SU-DHL-6 (cell line): ENCODE measurements around the gene SRA1.

Experiments
- H2AFZ ChIP-seq: fragments of 200-600 bp; sonication (generic); 2 replicates; pipeline ENCODE4 v1.6.1; 2014; ENCODE audit warnings: low read depth, mild to moderate bottlenecking, moderate library complexity, mixed read lengths, antibody characterized with exemption, low read length; ENCODE audit not compliant: severe bottlenecking
- H3F3A ChIP-seq: fragments of 200-600 bp; shearing (Covaris generic); 2 replicates; pipeline ENCODE4 v1.6.0; 2016; ENCODE audit warnings: antibody characterized with exemption, mild to moderate bottlenecking; ENCODE audit not compliant: insufficient read depth
- H3K27ac ChIP-seq: fragments of 200-600 bp; sonication (generic); 2 replicates; pipeline ENCODE4 v1.5.1; 2016; ENCODE audit warnings: low read depth, mild to moderate bottlenecking, low read length, moderate library complexity, mixed read lengths
- H3K27me3 ChIP-seq: fragments of 200-600 bp; sonication (generic), shearing (Covaris generic); 2 replicates; pipeline ENCODE4 v1.6.0; 2014; ENCODE audit warnings: mild to moderate bottlenecking, low read length
- H3K36me3 ChIP-seq: fragments of 200-600 bp; sonication (generic); 2 replicates; pipeline ENCODE4 v1.6.1; 2014; ENCODE audit warnings: mild to moderate bottlenecking, low read length, mixed read lengths
- H3K4me2 ChIP-seq: fragments of 300-600, 200-600 bp; shearing (Covaris generic), sonication (generic); 2 replicates; pipeline ENCODE4 v1.6.0; 2014; ENCODE audit warnings: low read length, low read depth, mild to moderate bottlenecking; ENCODE audit not compliant: poor library complexity, severe bottlenecking
- H3K4me3 ChIP-seq: fragments of 200-600 bp; sonication (generic); 2 replicates; pipeline ENCODE4 v1.5.1; 2014; ENCODE audit warnings: antibody characterized with exemption, low read length, mild to moderate bottlenecking, mixed read lengths; ENCODE audit not compliant: insufficient read depth, poor library complexity, severe bottlenecking
- H3K79me2 ChIP-seq: fragments of 200-600 bp; sonication (generic); 2 replicates; pipeline ENCODE4 v1.6.1; 2014; ENCODE audit warnings: mild to moderate bottlenecking, low read length, moderate library complexity; ENCODE audit not compliant: insufficient read depth
- H3K9ac ChIP-seq: fragments of 200-600 bp; sonication (generic); 2 replicates; pipeline ENCODE4 v1.7.0; 2014; ENCODE audit warnings: mild to moderate bottlenecking, low read length
- H3K9me2 ChIP-seq: fragments of 200-600 bp; sonication (generic); replicated peaks from 2 replicates; pipeline ENCODE4 v1.6.1; 2014; ENCODE audit warnings: low read length; ENCODE audit not compliant: insufficient read depth
- H3K9me3 ChIP-seq: fragments of 200-600 bp; sonication (generic); 2 replicates; pipeline ENCODE4 v1.6.1; 2014; ENCODE audit warnings: low read length, mixed read lengths; ENCODE audit not compliant: insufficient read depth
- H4K20me1 ChIP-seq: fragments of 200-600 bp; sonication (generic); 2 replicates; pipeline ENCODE4 v1.6.1; 2014; ENCODE audit warnings: low read depth, mild to moderate bottlenecking, antibody characterized with exemption, low read length, moderate library complexity, mixed read lengths
- EZH2phosphoT487 ChIP-seq: fragments of 200-600 bp; sonication (generic), shearing (Covaris generic); conservative IDR thresholded peaks from 2 replicates; pipeline ENCODE4 v1.6.1; 2018; ENCODE audit warnings: mild to moderate bottlenecking, antibody characterized with exemption, low read length, moderate library complexity, mixed read lengths
- TF ChIP-seq, protein P1 (sequence below): fragments of 200-600 bp; sonication (generic); IDR thresholded peaks from one replicate; pipeline ENCODE4 v1.5.1; 2017; ENCODE audit warnings: antibody characterized with exemption, mild to moderate bottlenecking, low read length, moderate library complexity; ENCODE audit not compliant: insufficient read depth, poor library complexity, severe bottlenecking

Gene SRA1

DNA sequence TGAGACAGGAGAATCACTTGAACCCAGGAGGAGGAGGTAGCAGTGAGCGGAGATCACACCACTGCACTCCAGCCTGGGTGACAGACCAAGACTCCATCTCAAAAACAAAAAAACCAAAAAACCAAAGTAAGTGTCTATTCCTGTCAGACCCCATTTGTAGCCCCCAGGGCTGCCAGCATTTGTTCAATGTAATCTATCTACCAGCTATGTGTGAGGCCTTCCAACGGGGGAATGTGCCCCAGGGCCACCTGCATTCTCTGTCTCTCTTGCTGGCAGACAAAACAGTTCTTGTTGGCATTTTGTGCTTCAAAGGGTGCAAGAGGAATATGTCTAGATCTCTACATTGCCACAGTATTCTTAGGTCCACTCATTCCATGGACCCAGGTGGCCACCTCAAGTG is 41.6 kb upstream of the SRA1 start:
- Histone ChIP-seq H3F3A (no peaks in the 10 kb centered on the region), H3K27ac (no peak overlapping the region), H3K9ac (no peak overlapping the region), H3K79me2 (no peaks in the 10 kb centered on the region), H3K36me3 (no peaks in the 10 kb centered on the region), H3K4me3 (no peak overlapping the region), H4K20me1 (no peaks in the 10 kb centered on the region), H2AFZ (no peak overlapping the region), H3K9me3 (no peaks in the 10 kb centered on the region), H3K4me2 (no peak overlapping the region), H3K27me3 (no peaks in the 10 kb centered on the region), H3K9me2 (no peaks in the 10 kb centered on the region)
- no peak for TF ChIP-seq EZH2phosphoT487
- TF ChIP-seq, protein P1, sequence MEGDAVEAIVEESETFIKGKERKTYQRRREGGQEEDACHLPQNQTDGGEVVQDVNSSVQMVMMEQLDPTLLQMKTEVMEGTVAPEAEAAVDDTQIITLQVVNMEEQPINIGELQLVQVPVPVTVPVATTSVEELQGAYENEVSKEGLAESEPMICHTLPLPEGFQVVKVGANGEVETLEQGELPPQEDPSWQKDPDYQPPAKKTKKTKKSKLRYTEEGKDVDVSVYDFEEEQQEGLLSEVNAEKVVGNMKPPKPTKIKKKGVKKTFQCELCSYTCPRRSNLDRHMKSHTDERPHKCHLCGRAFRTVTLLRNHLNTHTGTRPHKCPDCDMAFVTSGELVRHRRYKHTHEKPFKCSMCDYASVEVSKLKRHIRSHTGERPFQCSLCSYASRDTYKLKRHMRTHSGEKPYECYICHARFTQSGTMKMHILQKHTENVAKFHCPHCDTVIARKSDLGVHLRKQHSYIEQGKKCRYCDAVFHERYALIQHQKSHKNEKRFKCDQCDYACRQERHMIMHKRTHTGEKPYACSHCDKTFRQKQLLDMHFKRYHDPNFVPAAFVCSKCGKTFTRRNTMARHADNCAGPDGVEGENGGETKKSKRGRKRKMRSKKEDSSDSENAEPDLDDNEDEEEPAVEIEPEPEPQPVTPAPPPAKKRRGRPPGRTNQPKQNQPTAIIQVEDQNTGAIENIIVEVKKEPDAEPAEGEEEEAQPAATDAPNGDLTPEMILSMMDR = no peak

GRCh38 chr5:140596321-140596741 is 39.1 kb upstream of the SRA1 start:
- no peak overlapping the region for H3K4me3 ChIP-seq
- no peaks in the 10 kb centered on the region for H3K9me3 ChIP-seq
- H3K36me3 ChIP-seq = no peaks in the 10 kb centered on the region
- no peaks in the 10 kb centered on the region for H3K79me2 ChIP-seq
- H3K27ac ChIP-seq = no peak overlapping the region
- H3F3A ChIP-seq = no peaks in the 10 kb centered on the region
- H3K9ac ChIP-seq = no peak overlapping the region
- no peak overlapping the region for H2AFZ ChIP-seq
- no peak for TF ChIP-seq EZH2phosphoT487
- TF ChIP-seq, protein P1 = no peak
- H3K9me2 ChIP-seq = no peaks in the 10 kb centered on the region
- H4K20me1 ChIP-seq = no peaks in the 10 kb centered on the region
- H3K4me2 ChIP-seq = no peak overlapping the region
- no peaks in the 10 kb centered on the region for H3K27me3 ChIP-seq

DNA sequence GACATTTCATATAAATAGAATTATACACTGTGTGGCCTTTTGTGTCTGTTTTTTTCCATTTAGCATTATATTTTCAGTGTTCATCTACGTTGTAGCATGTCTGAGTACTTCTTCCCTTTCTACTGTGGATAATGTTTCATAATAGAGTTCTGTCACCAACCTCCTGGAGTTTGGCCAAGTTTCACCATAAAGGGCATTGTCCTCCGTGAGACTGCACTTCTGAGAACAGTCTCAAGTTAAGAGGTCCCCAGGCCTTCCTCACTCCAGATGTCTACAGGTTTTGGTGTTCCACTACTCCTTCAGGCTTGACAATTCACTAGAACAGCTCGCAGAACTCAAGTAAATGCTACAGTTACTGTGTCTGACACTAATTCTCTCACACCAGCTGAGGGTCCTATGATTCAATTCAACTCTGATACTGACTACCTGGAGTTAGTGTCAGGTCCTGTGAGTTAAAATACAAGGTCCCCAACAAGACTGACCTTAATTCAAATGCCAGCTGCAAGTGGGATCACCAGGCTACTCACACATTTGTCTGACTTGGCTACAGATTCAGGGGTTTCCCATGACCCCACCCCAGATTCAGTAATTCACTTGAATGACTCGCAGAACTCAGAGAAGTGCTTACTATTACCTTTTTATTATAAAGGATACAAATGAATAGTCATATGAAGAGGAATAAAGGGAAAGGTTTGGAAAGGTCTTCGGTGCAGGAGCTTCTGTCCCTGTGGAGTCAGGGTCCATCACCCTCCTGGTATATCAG is 38.4 kb upstream of the SRA1 start:
- Histone ChIP-seq H4K20me1 (no peaks in the 10 kb centered on the region), H3K9ac (no peak overlapping the region), H3K4me2 (no peak overlapping the region), H3K27me3 (no peaks in the 10 kb centered on the region), H3K9me2 (no peaks in the 10 kb centered on the region), H3K9me3 (no peaks in the 10 kb centered on the region), H3K36me3 (no peaks in the 10 kb centered on the region), H3K4me3 (no peak overlapping the region), H3K27ac (no peak overlapping the region), H3K79me2 (no peaks in the 10 kb centered on the region), H2AFZ (no peak overlapping the region), H3F3A (no peaks in the 10 kb centered on the region)
- no peak for TF ChIP-seq EZH2phosphoT487
- TF ChIP-seq, protein P1 = no peak
